ENCODE results near the gene KLHL6. TPM values are rescaled to one million over a fixed set of nuclear protein-coding genes. Genes with fewer than 3 reads are reported as not detected.
"Not testable (repeated sequence)": the region's sequence is repeated elsewhere in the genome, so short reads cannot be mapped to it uniquely, and the experiment has no call there.

KLHL6 gene
- polyA plus RNA-seq, 3 donors: 0.44 to 1.3 (median 1.2) TPM

GRCh38 chr3:183477801-183478456 lies 77.6 kb downstream of the KLHL6 start:
- H3K27ac ChIP-seq (ENCODE audit: low read depth, low read length): no peak overlapping the region
- 81 to 84% (median 83%) methylated on average over 8 of the region's 8 CpGs for WGBS, 3 donors

GRCh38 chr3:183475764-183476162 lies 79.7 kb downstream of the KLHL6 start:
- H3K27ac ChIP-seq (ENCODE audit: low read depth, low read length): not testable (repeated sequence)
- WGBS, 3 donors: 96 to 100% (median 97%) methylated on average over 1 of the region's 1 CpG

- WGBS, 3 donors: 30 to 55% (median 45%) methylated on average over 3 of the region's 3 CpGs
- no peak overlapping the region for H3K27ac ChIP-seq (ENCODE audit: low read depth, low read length)
Observed at GRCh38 chr3:183475016-183475763, 80.3 kb downstream of the KLHL6 start.

GRCh38 chr3:183473969-183474368 lies 81.5 kb downstream of the KLHL6 start:
- H3K27ac ChIP-seq (ENCODE audit: low read depth, low read length): no peak overlapping the region
- 66 to 83% (median 79%) methylated on average over 2 of the region's 2 CpGs for WGBS, 3 donors

- WGBS, 3 donors: 55 to 69% (median 58%) methylated on average over 6 of the region's 6 CpGs
- H3K27ac ChIP-seq (ENCODE audit: low read depth, low read length): no peak overlapping the region
Observed at GRCh38 chr3:183472155-183472554, 83.4 kb downstream of the KLHL6 start.

GRCh38 chr3:183468424-183468823 lies 87.1 kb downstream of the KLHL6 start:
- WGBS, 3 donors: 35 to 93% (median 59%) methylated on average over 1 of the region's 1 CpG
- no peak overlapping the region for H3K27ac ChIP-seq (ENCODE audit: low read depth, low read length)

- no peak overlapping the region for H3K27ac ChIP-seq (ENCODE audit: low read depth, low read length)
- 81 to 85% (median 83%) methylated on average over 3 of the region's 3 CpGs for WGBS, 3 donors
Observed at GRCh38 chr3:183466575-183466974, 88.9 kb downstream of the KLHL6 start.

- 84 to 88% (median 86%) methylated on average over 13 of the region's 13 CpGs for WGBS, 3 donors
Observed at GRCh38 chr3:183465710-183466109, 89.8 kb downstream of the KLHL6 start.

GRCh38 chr3:183464480-183464879 lies 91.0 kb downstream of the KLHL6 start:
- 34 to 81% (median 75%) methylated on average over 2 of the region's 2 CpGs for WGBS, 3 donors
- H3K27ac ChIP-seq (ENCODE audit: low read depth, low read length): no peak overlapping the region

More at GRCh38 chr3:183465710-183466109, 89.8 kb downstream of the KLHL6 start:
- H3K27ac ChIP-seq (ENCODE audit: low read depth, low read length): not testable (repeated sequence)

GRCh38 chr3:183460081-183461055 lies 95.1 kb downstream of the KLHL6 start:
- WGBS, 3 donors: 86 to 90% (median 88%) methylated on average over 7 of the region's 7 CpGs
- no peak overlapping the region for H3K27ac ChIP-seq (ENCODE audit: low read depth, low read length)

GRCh38 chr3:183455089-183455488 lies 100.4 kb downstream of the KLHL6 start:
- no peak overlapping the region for H3K27ac ChIP-seq (ENCODE audit: low read depth, low read length)
- 85 to 92% (median 88%) methylated on average over 5 of the region's 5 CpGs for WGBS, 3 donors

- no peak overlapping the region for H3K27ac ChIP-seq (ENCODE audit: low read depth, low read length)
- 87 to 90% (median 90%) methylated on average over 4 of the region's 4 CpGs for WGBS, 3 donors
Observed at GRCh38 chr3:183454064-183454463, 101.4 kb downstream of the KLHL6 start.

- H3K27ac ChIP-seq (ENCODE audit: low read depth, low read length): no peak overlapping the region
Observed at GRCh38 chr3:183449791-183450190, 105.7 kb downstream of the KLHL6 start.

GRCh38 chr3:183449391-183449790 lies 106.1 kb downstream of the KLHL6 start:
- WGBS, 3 donors: 21 to 28% (median 24%) methylated on average over 4 of the region's 4 CpGs
- no peak overlapping the region for H3K27ac ChIP-seq (ENCODE audit: low read depth, low read length)

More at GRCh38 chr3:183449791-183450190, 105.7 kb downstream of the KLHL6 start:
- 72 to 85% (median 83%) methylated on average over 1 of the region's 1 CpG for WGBS, 3 donors

- H3K27ac ChIP-seq (ENCODE audit: low read depth, low read length): no peak overlapping the region
- 32 to 58% (median 54%) methylated on average over 3 of the region's 3 CpGs for WGBS, 3 donors
Observed at GRCh38 chr3:183448369-183449128, 107.0 kb downstream of the KLHL6 start.

GRCh38 chr3:183447206-183448001 lies 108.1 kb downstream of the KLHL6 start:
- no peak overlapping the region for H3K27ac ChIP-seq (ENCODE audit: low read depth, low read length)
- WGBS, 3 donors: 0 to 1% (median 0%) methylated on average over 54 of the region's 54 CpGs

GRCh38 chr3:183446838-183447205 lies 108.7 kb downstream of the KLHL6 start:
- H3K27ac ChIP-seq (ENCODE audit: low read depth, low read length): no peak overlapping the region
- 94 to 97% (median 96%) methylated on average over 2 of the region's 2 CpGs for WGBS, 3 donors
